GOT3 (cell line): ENCODE measurements around the gene DAP.

Experiments used
- DNase-seq: peaks from one replicate; lab custom pipeline; 2025; ENCODE audit warnings: mixed read lengths; lab: John Stamatoyannopoulos, UW

The DAP gene

GRCh38 chr5:10760096-10760920 lies 726 bp downstream of the DAP start:
- DNase-seq, result no peak

GRCh38 chr5:10759111-10759510 lies 1.9 kb downstream of the DAP start:
- DNase-seq, result no peak

GRCh38 chr5:10757922-10758555 lies 3.0 kb downstream of the DAP start:
- no peak for DNase-seq

GRCh38 chr5:10757043-10757442 lies 4.0 kb downstream of the DAP start:
- no peak for DNase-seq

- DNase-seq, result peak; percentile 2
Measured at GRCh38 chr5:10756549-10756948, 4.5 kb downstream of the DAP start.

- no peak for DNase-seq
Measured at GRCh38 chr5:10753178-10753577, 7.9 kb downstream of the DAP start.

GRCh38 chr5:10752451-10752850 lies 8.6 kb downstream of the DAP start:
- DNase-seq, result no peak

GRCh38 chr5:10750909-10751308 lies 10.1 kb downstream of the DAP start:
- DNase-seq, result no peak

- no peak for DNase-seq
Measured at GRCh38 chr5:10747678-10748622, 13.1 kb downstream of the DAP start.

- no peak for DNase-seq
Measured at GRCh38 chr5:10746711-10747110, 14.3 kb downstream of the DAP start.

- no peak for DNase-seq
Measured at GRCh38 chr5:10745133-10745532, 15.9 kb downstream of the DAP start.

- DNase-seq, result no peak
Measured at GRCh38 chr5:10744681-10745080, 16.4 kb downstream of the DAP start.

GRCh38 chr5:10743951-10744350 lies 17.1 kb downstream of the DAP start:
- no peak for DNase-seq

- no peak for DNase-seq
Measured at GRCh38 chr5:10743526-10743925, 17.5 kb downstream of the DAP start.

GRCh38 chr5:10741661-10742060 lies 19.4 kb downstream of the DAP start:
- no peak for DNase-seq

- DNase-seq, result no peak
Measured at GRCh38 chr5:10740384-10740783, 20.6 kb downstream of the DAP start.

GRCh38 chr5:10737880-10738279 lies 23.2 kb downstream of the DAP start:
- no peak for DNase-seq

GRCh38 chr5:10736808-10737207 lies 24.2 kb downstream of the DAP start:
- DNase-seq, result no peak

GRCh38 chr5:10736354-10736753 lies 24.7 kb downstream of the DAP start:
- DNase-seq, result no peak

- no peak for DNase-seq
Measured at GRCh38 chr5:10735569-10736276, 25.3 kb downstream of the DAP start.

- no peak for DNase-seq
Measured at GRCh38 chr5:10734832-10735523, 26.1 kb downstream of the DAP start.
